ENCODE results near the gene CPSF7.

CPSF7 gene

DNA sequence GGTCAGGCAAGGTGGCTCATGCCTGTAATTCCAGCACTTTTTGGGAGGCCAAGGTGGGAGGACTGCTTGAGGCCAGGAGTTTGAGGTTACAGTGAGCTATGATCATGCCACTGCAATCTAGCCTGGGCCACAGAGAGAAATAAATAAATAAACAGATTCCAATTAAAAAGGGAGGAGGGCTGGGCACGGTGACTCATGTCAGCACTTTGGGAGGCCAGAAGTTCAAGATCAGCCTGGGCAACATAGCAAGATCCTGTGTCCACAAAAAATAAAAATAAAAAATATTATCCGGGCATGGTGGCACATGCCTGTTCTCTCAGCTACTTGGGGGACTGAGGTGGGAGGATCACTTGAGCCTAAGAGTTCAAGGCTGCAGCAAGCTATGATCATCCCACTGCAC, 75.6 kb downstream of the CPSF7 start:
- no peak for DNase-seq (ENCODE audit: low read depth)

DNA sequence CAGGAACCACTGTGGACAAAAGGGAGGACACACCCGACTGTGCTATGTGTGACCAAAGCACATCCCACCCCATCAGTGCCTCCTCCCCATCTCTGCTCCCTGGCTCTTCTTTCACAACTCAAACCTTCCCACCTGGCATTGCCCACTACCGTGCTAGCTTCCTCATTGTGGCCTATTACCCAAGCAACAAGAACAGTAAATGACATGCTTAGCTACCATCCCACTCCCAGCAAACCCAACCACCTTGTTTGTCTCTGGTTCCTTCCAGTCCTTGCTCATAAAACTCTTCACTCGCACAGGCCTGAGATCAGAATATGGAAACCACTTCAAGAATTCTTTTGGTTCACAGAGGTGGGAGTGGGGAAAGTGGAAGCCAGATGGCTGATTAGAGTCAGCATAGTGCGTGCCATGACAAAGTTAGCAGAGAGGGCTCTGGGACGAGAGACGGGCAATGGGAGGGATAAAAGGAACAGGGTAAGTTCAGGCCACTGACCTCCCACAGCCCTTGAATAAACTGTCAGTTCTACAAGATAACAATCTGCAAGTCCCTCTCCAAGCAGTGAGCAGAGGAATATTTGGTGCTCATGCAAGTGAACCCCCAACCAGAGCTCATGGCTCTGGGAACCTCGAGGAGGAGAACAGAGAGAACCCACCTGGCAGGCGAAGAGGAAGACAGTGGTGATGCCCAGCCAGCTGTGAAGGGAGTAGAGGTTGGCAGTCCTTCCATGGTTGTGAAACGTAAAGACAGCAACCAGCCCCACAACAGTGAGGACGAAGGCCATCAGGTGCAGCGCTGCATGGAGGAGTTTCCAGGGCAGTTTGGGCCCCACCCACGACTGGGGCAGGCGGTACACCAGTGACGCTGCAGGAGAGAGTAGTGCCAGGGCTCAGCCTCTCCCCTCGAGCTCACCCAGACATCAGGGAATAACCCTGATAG, 76.4 kb downstream of the CPSF7 start:
- no peak for DNase-seq (ENCODE audit: low read depth)

Measured in HS-27A (cell line).